NCI-H226 (cell line): Measurements from ENCODE around the gene RPLP2.
A peak's percentile ranks its signal among the peaks of the same experiment; 100 is the strongest.

Source experiments
- DNase-seq: peaks from one replicate; pipeline ENCODE4 v3.0.0-alpha.2; 2015

The RPLP2 gene

GRCh38 chr11:774873-775592 lies 34.7 kb upstream of the RPLP2 start:
- DNase-seq: peak; percentile 67

GRCh38 chr11:776263-776560 lies 33.6 kb upstream of the RPLP2 start:
- no peak for DNase-seq

- DNase-seq: no peak
These were observed 33.0 kb upstream of the RPLP2 start for GRCh38 chr11:776561-777287.

- DNase-seq: peak; percentile 71
These were observed 32.2 kb upstream of the RPLP2 start, which contains the start of gene GATD1 for GRCh38 chr11:777288-778255. Gene GATD1, minus strand, starts transcription at chr11:777487. Its CDS starts 25 bp downstream, at chr11:777462.

GRCh38 chr11:778976-779954 lies 30.5 kb upstream of the RPLP2 start:
- DNase-seq: no peak

GRCh38 chr11:779955-780532 lies 29.7 kb upstream of the RPLP2 start:
- DNase-seq: no peak

- no peak for DNase-seq
These were observed 27.2 kb upstream of the RPLP2 start for GRCh38 chr11:782264-783174.

- DNase-seq: peak; percentile 40
These were observed 26.2 kb upstream of the RPLP2 start for GRCh38 chr11:783581-784015.

- no peak for DNase-seq
These were observed 23.3 kb upstream of the RPLP2 start for GRCh38 chr11:786235-787083.

GRCh38 chr11:787084-787675 lies 22.6 kb upstream of the RPLP2 start:
- DNase-seq: no peak

GRCh38 chr11:788009-788640 lies 21.6 kb upstream of the RPLP2 start:
- no peak for DNase-seq

GRCh38 chr11:788953-789940 lies 20.5 kb upstream of the RPLP2 start:
- DNase-seq: no peak

GRCh38 chr11:789943-790342 lies 19.8 kb upstream of the RPLP2 start, which contains the start of gene CEND1:
Gene CEND1, minus strand, starts transcription at chr11:790090. Its CDS starts 1,514 bp downstream, at chr11:788576.
- DNase-seq: no peak

- peak; percentile 55 for DNase-seq
These were observed 18.8 kb upstream of the RPLP2 start for GRCh38 chr11:790721-791564.

GRCh38 chr11:791658-792534 lies 17.9 kb upstream of the RPLP2 start:
- no peak for DNase-seq
